ENCODE results near the gene FBXO41. TPM values are rescaled to one million over a fixed set of nuclear protein-coding genes. Genes with fewer than 3 reads are reported as not detected.
A peak's percentile ranks its signal among the peaks of the same experiment; 100 is the strongest.
"Not testable (repeated sequence)": the region's sequence is repeated elsewhere in the genome, so short reads cannot be mapped to it uniquely, and the experiment has no call there.

The FBXO41 gene
- total RNA-seq, 4 donors from 2014 or later = 0.13 to 0.82 (median 0.23) TPM; not detected in 1

DNA sequence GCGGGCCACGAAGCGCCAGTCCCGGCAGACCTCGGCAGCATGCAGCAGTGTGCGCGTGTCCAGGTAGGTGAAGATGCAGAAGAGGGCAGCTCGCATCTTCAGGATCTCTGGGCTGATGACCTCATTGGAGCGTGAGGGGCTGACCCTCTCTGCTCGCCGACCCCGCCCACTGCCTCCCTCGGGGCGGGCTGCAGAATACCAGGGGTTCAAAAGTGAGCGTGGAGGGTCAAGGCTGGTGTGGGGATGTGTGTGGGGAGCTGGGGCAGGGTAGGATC is 20.0 kb downstream of the FBXO41 start:
- no peaks in the 10 kb centered on the region for H3K9me3 ChIP-seq
- no peak for DNase-seq
- in situ Hi-C loops (cut with MboI; ENCODE audit: low sequenced_read_pairs in 4 of 4) (no loop called here), intact Hi-C loops (cut with DNase I; ENCODE audit: low total_unique reads) (no loop called here)
- H3K36me3 ChIP-seq = no peaks in the 10 kb centered on the region
- H3K27ac ChIP-seq = no peak overlapping the region
- peaks cover 31 to 37% (median 34%) of the 10 kb centered on the region in 3 donors for H3K27me3 ChIP-seq
- no peaks in the 10 kb centered on the region for H3K4me1 ChIP-seq
- ATAC-seq = no peak
- no peak for TF ChIP-seq POLR2A (IDR thresholded peaks at IDR 0.05)
- TF ChIP-seq, protein P1, sequence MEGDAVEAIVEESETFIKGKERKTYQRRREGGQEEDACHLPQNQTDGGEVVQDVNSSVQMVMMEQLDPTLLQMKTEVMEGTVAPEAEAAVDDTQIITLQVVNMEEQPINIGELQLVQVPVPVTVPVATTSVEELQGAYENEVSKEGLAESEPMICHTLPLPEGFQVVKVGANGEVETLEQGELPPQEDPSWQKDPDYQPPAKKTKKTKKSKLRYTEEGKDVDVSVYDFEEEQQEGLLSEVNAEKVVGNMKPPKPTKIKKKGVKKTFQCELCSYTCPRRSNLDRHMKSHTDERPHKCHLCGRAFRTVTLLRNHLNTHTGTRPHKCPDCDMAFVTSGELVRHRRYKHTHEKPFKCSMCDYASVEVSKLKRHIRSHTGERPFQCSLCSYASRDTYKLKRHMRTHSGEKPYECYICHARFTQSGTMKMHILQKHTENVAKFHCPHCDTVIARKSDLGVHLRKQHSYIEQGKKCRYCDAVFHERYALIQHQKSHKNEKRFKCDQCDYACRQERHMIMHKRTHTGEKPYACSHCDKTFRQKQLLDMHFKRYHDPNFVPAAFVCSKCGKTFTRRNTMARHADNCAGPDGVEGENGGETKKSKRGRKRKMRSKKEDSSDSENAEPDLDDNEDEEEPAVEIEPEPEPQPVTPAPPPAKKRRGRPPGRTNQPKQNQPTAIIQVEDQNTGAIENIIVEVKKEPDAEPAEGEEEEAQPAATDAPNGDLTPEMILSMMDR (IDR thresholded peaks at IDR 0.05 in 4 of 5, conservative IDR thresholded peaks at IDR 0.05 in 1 of 5) = no peak
- no peak overlapping the region for H3K4me3 ChIP-seq

DNA sequence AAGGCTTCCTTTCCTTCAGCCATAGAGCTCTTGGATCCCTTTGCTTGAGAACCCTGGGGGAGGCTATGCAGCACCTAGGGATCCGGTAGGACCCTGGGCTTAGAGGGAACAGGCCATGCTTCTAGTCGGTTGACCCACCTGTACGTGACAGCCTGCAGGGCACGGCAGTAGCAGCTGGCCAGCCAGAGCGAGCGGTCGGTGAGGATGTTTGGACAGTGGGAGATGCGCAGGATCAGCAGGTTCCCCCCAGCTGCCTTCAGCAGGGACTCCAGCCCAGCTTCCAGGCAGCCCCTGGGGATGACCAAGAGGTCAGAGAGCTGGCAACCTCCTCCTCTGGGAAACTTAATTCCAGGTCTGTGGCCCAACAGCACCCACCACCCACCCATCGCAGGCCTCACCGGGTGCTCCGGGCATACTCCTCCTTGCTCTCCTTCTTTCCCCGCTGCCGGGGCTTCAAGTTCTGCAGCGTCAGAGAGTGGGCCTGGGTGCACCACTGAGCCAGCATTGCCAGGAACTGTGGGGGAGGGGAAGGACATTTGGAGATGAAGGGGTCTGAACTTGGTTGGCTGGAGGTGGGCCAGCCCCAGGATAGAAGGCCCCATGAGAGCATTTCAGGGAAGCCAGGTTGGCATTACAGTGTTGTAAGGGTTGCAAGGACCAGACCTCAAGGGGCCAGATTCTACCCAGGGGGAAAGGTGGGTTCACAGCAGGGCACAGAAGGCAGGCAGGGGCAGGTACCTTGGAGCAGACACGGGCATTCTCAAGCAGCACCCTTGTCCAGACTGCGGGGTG is 20.5 kb downstream of the FBXO41 start:
- H3K27me3 ChIP-seq = peaks cover 27 to 33% (median 30%) of the 10 kb centered on the region in 3 donors
- no peak for TF ChIP-seq POLR2A (IDR thresholded peaks at IDR 0.05)
- TF ChIP-seq, protein P1 (IDR thresholded peaks at IDR 0.05 in 4 of 5, conservative IDR thresholded peaks at IDR 0.05 in 1 of 5) = no peak
- H3K9me3 ChIP-seq = no peaks in the 10 kb centered on the region
- no peaks in the 10 kb centered on the region for H3K4me1 ChIP-seq
- H3K4me3 ChIP-seq = no peak overlapping the region
- intact Hi-C loops (cut with DNase I; ENCODE audit: low total_unique reads) (no loop called here), in situ Hi-C loops (cut with MboI; ENCODE audit: low sequenced_read_pairs in 4 of 4) (no loop called here)
- DNase-seq (no peak), ATAC-seq (no peak)
- H3K27ac ChIP-seq = no peak overlapping the region
- H3K36me3 ChIP-seq = no peaks in the 10 kb centered on the region

DNA sequence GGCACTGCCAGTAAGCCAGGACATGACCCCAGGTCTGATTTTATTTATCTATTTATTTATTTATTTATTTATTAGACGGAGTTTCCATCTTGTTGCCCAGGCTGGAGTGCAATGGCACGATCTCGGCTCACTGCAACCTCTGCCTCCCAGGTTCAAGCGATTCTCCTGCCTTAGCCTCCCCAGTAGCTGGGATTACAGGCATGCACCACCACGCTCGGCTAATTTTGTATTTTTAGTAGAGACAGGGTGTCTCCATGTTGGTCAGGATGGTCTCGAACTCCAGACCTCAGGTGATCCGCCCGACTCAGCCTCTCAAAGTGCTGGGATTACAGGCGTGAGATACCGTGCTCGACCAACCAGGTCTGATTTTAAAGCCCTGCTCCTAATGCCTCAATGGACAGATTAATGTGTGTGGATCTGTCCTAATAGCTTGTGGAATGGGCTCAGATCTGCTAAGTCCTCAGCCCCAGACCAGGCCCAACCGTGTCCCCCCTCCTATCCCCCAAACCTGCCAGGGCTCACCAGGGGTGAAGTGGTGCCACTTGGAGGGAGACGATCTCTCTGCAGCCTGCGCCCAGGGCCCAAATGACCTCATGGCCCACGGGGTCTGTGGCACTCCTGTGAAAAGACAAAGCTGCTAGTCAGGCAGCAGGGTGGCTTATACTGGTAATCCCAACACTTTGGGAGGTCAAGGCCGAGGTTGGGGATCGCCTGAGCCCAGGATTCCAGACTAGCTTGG is 21.4 kb downstream of the FBXO41 start:
- H3K9me3 ChIP-seq; DNase-seq; ATAC-seq; H3K4me1 ChIP-seq; H3K36me3 ChIP-seq; in situ Hi-C loops (cut with MboI; ENCODE audit: low sequenced_read_pairs in 4 of 4); H3K4me3 ChIP-seq; intact Hi-C loops (cut with DNase I; ENCODE audit: low total_unique reads); H3K27ac ChIP-seq: not testable (repeated sequence)
- peaks cover 18 to 24% (median 22%) of the 10 kb centered on the region in 3 donors for H3K27me3 ChIP-seq

DNA sequence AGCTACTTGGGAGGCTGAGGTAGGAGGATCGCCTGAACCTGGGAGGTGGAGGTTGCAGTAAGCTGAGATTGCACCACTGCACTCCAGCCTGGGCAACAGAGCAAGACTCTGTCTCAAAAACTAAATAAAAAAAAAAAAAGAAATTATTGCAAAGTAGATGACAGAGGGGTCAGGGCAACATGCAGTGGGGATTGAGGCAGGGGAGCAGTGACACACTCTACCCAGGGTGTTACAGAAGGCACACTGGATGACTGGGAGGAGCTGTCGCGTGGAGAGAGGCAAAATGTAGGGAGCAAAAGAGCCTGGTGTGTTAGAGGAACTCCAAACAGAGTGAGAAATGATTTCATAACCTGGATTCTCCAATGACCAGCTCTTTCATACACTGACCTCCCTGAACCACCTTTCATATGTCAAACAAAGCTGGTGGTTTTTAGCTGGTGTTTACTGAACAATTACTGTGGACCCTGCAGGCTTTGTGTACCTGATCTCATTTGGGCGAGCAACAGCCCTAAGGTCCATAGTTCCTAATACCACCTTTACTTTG is 22.1 kb downstream of the FBXO41 start:
- no peaks in the 10 kb centered on the region for H3K36me3 ChIP-seq
- no peak for DNase-seq
- no peak for ATAC-seq
- no peak overlapping the region for H3K27ac ChIP-seq
- peaks cover 11 to 17% (median 15%) of the 10 kb centered on the region in 3 donors for H3K27me3 ChIP-seq
- no peak overlapping the region for H3K4me3 ChIP-seq
- TF ChIP-seq, protein P1 (IDR thresholded peaks at IDR 0.05 in 4 of 5, conservative IDR thresholded peaks at IDR 0.05 in 1 of 5) = no peak
- no peak for TF ChIP-seq POLR2A (IDR thresholded peaks at IDR 0.05)
- H3K4me1 ChIP-seq = no peaks in the 10 kb centered on the region
- in situ Hi-C loops (cut with MboI; ENCODE audit: low sequenced_read_pairs in 4 of 4) (no loop called here), intact Hi-C loops (cut with DNase I; ENCODE audit: low total_unique reads) (no loop called here)
- H3K9me3 ChIP-seq = no peaks in the 10 kb centered on the region

DNA sequence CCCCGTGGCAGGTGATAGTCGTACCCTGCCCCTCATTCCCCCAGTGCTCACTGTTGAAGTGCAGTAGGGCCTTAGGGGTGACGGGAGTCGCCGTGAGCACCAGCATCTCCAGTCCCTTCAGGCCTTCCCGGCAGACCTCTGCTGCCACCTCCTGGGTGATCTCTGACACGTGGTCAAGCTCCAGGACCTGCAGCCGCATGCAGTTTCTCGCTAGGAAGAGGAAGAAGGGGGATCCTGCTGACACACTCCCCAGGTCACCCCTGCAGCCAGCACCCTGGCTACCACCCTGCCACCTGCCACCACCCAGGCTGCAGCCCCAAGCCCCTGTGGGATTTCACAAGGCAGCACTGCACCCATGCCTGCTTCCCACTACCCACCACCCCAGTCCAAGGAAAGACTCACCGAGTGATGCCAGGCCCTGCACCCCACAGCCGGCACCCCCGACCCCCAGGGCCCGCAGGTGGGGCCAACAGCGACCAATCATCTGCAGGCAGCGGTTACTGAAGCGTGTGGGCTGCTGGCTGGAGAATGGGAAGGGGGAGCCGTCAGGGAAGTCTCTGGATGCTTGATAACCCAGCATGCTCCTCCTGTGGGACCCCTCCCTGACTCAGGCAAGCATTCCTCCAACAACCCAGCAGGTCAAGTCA is 23.8 kb downstream of the FBXO41 start:
- Histone ChIP-seq H3K36me3 (no peaks in the 10 kb centered on the region), H3K4me3 (no peak overlapping the region), H3K27ac (no peak overlapping the region), H3K27me3 (no peaks in the 10 kb centered on the region), H3K4me1 (no peaks in the 10 kb centered on the region), H3K9me3 (no peaks in the 10 kb centered on the region)
- ATAC-seq = peak; percentile 32 to 77
- intact Hi-C loops (cut with DNase I; ENCODE audit: low total_unique reads) = no loop called here
- TF ChIP-seq POLR2A (IDR thresholded peaks at IDR 0.05) = no peak
- TF ChIP-seq, protein P1 (IDR thresholded peaks at IDR 0.05 in 4 of 5, conservative IDR thresholded peaks at IDR 0.05 in 1 of 5) = peak in 3 of 5 experiments; percentile 12 to 51 (median 35)
- in situ Hi-C loops (cut with MboI; ENCODE audit: low sequenced_read_pairs in 4 of 4) = no loop called here
- peak in 1 of 2 donors; percentile 25 for DNase-seq
